HG03108 (cell line): Measurements from ENCODE around the gene TNIK.

Source experiments
- ATAC-seq: cut with Tn5 transposase; IDR thresholded peaks from one replicate; pipeline ENCODE4 v1.9.1; 2021; ENCODE audit warnings: moderate library complexity; ENCODE audit not compliant: unreplicated experiment

The TNIK gene

DNA sequence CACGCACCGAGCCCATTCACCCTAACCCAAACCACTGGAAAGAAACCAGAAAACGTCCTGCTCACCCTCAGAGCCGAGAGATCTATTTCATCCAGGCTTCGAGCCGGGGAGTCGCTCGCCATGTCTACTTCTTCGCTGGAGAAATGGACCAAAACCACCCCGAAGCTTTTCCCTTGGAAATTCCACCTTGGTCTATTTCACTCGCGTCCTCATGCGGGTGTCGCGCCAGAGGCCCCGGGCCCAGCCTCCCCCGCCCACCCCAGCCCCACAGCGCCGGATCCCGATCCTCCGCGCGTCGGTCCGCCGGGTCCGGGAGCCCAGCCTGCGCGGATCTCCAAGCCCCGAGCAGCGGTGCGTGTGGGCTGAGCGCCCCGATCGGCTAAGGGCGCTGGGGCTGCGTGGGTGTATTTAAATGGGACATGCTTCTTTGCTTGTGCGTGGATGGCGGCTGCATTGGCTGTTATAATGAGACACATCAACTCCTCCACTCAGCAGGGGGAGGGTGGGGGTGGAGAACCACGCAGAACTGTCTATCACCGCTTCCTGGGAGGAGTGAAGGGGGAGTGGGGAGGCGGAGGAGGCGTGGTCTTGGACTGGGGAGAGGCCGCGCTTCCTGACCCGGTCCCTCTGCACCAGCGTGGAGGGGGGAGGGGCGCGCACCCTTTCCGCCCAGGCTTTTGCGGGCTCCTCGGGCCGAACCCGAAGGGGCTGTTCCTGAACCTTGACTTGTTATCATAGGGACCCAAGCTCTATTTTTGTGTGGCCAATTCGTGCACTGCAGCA is at the start of gene TNIK:
Gene TNIK (minus strand): TSS at position 464 of the 783 bp plus-strand sequence. CDS start 342 bp downstream, at position 122.
- peak; percentile 81 for ATAC-seq

DNA sequence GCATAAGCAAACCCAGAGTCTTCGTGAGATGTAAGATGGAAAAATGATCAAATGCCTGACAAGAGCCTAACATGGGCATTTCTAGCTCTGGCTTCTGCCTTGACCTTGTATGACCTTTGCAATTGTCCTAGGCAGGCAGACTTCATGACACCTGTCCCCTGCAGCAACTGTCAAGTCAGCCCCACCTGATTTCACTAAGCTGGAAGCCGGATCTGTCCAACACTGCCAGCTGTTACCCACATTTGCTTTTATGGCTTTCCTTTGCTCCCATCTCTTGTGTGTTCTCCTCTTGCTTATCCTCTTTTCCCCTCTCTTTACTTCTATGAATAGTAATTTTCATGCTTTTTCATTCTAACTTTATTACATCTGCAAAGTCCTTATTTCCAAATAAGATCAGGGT is 48.5 kb upstream of the TNIK start:
- ATAC-seq, result no peak

DNA sequence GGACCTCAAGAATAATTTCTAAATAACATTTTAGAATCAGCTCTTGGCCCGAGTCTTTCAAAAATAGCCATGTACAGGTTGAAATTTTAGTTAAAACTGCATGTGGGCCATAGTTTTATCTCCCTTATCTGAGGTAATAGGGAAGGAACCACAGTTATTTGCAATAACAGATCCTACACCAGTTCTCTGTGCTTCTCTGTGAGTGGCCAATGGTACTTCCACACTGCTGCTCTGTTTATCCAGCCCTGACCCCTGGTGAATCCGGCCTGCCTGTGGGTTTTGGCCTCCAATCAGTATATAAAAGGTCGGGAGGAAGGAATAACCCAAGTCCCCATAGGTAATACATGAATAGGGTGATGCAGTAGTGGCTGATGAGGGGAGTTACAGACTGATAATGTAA is 48.0 kb upstream of the TNIK start:
- ATAC-seq, result no peak

DNA sequence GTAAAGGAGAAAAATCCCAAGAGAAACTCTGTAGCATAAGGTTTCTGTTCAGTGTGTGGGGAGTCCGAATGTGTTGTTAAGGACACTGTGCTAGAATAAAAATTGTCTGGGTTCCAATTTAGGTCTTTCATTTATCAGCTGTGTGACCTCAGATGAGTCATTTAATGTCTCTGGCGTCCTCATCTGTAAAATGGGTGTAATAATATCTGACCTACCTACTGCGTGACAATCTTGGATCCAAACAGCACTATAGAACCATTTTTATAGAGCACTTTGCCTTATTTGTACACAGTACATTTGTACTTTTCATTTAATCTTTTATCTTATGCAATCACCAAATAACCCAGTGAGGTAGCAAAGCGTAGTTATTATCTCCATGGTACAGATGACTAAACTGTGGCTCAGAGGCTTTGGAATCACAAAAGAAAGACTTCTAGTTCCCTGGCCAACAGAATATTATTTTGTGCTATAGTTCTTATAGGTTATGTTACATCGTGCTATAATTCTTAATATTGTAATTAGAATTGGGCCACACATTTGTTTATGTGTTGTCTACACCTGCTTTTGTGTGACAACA is 46.6 kb upstream of the TNIK start:
- ATAC-seq, result no peak

DNA sequence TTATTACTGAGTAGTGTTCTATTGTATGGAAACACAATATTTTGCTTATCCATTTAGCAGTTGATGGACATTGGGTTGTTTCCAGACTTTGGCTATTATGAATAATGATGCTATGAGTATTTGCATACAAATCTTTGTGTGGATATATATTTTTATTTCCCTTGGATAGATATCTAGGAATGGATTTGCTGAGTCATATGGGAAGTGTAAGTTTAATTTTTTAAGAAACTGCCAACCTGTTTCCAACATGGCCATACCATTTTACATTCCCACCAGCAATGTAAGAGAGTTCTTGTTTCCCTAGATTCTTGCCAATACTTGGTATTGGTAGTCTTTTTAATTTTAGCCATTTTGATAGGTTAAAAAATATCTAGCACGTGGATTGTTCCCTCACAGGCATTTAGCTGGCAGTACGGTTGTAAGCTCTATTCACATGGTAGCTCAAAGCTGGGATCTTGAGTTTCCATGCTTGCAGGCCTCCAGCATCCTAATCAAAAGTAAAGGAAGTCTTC is 45.7 kb upstream of the TNIK start:
- no peak for ATAC-seq

DNA sequence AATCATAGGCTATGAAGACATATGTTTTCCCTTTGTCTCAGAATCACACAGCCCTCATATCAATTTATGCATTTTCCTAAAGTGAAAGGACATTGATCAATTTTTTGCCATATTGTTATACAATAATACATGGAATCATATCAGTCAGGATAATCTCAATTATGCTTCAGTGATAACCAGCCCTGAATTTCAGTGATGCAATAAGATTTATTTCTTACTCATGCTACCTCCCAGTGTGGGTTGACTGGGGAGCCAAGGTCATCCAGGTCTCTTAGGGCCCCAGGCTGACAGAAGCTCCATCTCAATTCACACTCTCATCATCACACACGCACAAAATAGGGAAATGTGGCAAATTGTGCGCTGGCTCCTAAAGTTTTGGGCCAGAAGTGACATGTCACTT is 44.2 kb upstream of the TNIK start:
- ATAC-seq, result no peak

DNA sequence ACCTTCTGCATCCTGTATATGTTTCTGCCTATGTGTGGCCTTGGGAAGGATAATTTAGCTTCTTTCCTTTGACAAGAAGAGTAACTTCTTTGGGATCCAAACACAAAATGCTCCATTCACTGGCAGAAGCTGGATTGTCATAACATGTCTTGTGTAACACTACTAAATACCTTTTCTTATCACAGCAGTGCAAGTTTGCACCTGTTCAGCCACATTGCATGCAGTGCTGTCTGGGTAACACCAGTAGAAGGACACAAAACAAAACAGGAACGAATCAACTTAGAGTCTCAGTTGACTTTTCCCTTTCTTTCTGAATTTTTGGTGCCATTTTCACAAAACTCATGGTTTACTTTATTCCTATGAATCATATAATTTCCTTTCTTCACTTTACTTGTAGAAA is 43.6 kb upstream of the TNIK start:
- no peak for ATAC-seq

DNA sequence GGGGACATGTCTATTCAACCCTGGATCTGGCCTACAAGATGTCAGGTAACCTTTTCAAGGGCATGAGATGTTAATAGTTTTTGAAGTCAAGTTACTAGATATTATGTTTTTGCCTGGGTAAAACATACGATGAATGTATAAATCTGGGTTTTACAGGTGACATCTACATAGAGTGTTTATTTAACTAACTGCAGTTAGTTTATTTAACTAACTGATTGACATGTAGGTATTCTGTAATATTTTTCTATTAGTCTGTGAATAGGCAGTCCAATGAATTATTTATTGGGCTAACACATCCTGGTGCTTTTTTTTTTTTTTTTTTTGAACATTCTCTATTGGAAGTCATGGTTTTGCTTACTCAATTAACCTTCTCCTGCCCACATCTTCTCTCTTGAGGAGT is 38.7 kb upstream of the TNIK start:
- ATAC-seq, result no peak

DNA sequence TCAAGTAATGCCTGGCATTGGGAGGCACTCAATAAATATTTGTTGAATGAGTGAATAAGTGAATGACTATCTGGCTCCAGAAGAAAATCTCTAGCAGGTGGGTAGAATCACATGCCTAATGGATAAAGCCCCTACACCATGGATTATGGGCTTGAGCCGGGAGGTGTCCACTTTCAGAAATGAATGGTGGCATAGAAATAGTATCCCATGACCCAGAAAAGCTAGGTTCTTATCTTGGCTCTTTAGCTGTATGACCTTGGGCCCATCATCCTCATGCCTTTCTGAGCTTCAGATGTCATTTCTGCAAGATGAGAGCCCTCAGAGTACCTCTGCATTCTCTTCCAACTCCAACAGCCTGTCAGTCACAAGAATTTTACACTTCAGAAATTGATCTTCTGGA is 37.3 kb upstream of the TNIK start:
- no peak for ATAC-seq

DNA sequence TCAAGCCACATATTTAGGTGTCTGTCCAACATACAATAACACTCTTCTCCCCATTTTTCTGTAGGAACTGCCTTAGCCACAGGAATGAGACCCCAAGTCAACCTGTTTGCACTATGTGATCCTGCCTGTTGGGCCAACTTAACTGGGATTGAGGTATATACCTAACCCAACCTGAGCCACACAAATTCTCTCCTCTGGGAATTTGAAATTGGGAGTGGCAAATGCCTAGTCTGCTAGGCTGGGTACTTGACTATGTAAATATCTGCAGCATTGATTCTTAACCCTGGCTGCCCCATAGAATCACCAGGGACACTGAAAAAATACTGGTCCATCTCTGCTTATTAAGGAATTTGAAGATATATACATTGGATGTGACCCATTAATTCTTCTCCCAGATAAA is 35.2 kb upstream of the TNIK start:
- no peak for ATAC-seq

DNA sequence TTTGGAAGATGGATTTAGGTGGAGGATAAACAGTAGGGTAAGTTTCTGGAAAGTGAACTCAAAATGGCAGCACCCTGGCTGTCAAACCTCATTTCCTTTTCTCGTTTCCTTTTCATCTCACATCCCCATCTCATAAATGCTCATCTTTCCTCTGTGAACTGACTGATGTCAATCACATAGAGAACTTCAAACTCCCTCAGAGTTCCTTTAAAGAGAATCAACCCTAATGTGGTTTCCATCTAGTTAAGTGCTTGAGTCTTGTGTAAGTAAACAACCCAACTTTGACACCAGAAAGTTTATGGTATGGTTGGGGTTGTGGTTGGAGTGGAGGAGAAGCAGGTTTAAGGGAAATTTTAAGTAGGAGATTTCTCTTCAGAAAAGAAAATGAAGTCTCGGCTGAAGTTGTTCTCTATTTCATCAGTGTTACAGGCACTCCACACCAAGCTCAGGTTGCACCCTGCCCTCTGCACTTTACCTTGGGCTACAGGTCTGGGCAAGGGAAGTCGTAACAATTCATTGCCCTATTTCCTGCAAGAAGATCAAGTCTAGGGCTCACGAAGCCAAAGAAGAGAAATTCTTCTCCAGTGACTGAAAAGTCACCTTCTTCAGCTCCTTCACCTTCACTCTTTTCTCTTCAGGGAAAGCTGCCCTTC is 34.4 kb upstream of the TNIK start:
- no peak for ATAC-seq

DNA sequence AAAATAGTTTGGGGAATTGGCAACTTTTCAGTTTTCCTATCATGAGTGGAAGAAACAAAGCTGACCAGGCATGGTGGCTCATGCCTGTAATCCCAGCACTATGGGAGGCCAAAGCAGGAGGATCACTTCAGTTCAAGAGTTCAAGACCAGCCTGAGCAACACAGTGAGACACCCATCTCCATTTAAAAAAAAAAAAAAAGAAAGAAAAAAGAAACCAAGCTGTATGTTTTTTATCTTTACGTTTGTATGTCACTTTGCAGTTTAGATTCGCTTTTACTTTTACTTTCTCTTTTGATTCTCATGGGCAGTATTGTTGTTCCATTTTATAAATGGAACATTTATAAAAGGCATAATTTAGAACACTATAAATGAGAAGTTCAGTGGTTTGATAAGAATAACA is 31.2 kb upstream of the TNIK start:
- ATAC-seq, result no peak

DNA sequence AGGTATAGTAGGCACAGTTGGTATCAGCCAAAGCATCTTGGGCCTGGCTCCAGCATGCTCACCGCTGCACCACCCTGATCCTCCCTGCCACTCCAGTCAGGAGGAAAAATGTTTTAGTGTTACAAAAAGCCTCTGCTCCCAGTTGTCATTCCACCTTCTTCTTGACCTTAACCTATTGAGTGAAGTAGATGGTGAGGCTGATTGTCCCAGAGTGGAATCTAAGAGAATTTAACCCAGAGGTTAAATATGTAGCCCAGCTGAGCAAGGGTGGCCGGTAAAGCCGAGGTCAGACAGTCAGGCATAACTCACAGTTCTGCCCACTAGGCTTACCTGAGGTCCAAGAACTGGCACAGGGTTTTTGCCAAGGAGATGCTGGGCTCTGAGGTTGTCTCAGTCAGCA is 30.7 kb upstream of the TNIK start:
- ATAC-seq, result no peak

DNA sequence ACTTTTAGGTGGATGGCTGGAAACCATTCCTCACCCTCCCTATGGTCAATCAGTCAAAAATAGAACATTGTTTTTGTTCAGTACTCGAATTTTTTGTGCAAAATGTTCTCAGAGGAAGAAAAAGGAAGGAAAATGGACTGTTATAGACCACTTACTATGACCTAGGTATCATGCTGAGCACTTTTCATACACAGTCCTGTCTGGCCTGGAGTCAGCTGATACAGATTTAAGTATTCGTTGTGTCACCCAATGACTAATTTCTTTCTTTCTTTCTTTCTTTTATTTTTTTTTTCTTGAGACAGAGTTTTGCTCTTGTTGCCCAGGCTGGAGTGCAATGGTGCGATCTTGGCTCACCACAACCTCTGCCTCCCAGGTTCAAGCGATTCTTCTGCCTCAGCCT is 29.1 kb upstream of the TNIK start:
- ATAC-seq, result no peak

DNA sequence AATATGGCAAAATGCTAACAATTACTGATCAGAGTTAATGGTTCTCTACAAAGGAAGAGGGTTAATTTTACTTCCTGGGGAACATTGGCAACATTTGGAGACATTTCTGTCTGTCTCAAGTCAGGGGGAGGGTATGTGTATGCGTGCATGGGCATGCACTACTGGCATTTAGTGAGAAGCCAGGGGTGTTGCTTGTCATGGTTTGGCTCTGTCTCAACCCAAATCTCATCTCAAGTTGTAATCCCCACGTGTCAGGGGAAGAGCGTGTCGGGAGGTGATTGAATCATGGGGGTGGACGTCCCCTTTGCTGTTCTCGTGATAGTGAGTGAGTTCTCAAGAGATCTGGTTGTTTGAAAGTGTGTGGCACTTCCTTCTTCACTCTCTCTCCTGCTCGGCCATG is 28.3 kb upstream of the TNIK start:
- no peak for ATAC-seq

DNA sequence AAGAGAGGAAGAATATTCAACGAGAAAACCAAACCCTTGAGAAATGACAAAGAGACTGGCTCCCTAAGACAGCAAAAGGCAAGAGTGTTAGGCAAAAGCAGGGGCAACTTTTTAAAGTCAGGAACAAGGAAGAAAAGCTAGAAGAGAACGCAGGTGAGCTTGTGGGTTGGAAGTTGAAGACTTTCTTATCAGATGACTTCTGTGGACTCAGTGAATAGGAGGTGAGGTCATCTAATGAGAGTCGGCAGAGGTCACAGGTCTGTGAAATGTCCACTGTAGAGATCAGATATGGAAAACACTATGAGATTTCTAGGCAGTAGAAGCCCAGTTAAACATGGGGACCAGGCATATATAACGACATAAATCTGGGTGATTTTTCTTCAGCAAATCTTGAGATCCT is 27.2 kb upstream of the TNIK start:
- no peak for ATAC-seq

DNA sequence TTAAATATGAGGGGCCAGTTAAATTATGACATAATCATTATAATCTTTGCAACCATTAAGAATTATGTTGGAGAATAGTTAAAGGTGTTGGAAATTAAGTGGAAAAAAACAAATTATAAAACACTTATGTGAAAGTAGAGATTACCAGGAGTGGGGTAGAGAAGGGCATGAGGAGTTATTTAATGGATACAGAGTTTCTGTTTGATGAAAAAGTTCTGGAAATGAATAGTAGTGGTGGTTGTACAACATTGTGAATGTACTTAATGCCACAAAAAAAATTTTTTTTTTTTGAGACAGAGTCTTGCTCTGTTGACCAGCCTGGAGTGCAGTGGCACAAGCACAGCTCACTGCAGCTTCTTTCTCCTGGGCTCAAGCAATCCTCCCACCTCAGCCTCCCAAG is 25.1 kb upstream of the TNIK start:
- no peak for ATAC-seq

DNA sequence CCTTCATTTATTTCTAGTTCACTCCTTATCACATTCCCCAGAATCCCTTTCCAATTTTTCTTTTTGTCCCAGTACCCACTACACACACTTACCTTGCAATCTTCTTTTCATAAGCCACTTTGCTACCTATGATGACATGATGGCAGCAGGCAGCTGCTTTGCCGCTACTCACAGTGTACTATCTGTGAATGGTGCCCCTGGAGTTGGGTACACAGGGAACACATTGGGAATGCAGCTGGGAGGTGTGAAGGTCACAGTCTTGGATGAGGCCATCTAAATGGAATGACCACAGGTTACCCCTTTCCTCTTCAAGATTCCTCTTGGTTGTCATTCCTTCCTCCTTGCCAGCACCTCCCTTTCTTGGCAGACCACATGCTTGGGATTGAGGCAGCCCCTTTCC is 20.8 kb upstream of the TNIK start:
- ATAC-seq, result no peak

DNA sequence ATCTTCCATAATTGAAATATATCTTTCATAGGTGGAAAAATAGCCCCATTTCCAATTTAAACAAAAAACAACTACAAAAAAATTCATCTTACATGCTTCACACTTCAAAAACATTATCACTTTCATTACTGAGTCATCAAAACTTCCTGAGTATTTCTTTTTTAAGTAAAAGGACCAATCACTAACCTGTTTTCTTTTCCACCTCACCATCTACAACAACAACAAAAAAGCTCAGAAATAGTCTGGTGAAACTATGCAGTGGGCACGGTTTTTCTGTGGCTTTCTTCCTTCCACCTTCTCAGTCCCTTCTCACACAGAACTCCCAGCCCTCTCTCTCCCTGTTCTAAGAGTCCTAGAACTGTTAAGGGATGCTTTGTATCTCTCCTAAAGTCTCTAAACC is 20.3 kb upstream of the TNIK start:
- ATAC-seq, result peak; percentile 82

DNA sequence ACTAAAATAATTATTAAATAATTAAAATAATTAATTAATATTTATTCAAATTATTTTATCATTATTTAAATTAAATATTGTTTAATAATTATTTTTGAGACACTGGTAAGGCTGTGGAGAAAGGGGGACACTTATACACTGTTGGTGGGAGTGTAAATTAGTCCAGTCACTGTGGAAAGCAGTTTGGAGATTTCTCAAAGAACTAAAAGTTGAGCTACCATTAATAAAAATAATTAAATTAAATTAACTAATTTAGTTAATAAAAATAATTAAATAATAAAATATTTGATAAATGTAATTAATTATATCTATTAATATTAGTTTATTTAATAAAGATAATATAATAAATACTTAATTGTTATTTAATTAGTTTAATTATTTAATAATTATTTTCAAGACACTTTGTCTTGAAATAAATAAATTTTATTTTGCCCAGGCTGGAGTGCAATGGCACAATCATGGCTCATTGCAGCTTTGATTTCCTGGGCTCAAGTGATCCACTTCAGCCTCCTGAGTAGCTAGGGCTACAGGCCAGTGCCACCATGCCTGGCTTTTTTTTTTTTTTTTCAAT is 16.4 kb upstream of the TNIK start:
- ATAC-seq, result no peak

DNA sequence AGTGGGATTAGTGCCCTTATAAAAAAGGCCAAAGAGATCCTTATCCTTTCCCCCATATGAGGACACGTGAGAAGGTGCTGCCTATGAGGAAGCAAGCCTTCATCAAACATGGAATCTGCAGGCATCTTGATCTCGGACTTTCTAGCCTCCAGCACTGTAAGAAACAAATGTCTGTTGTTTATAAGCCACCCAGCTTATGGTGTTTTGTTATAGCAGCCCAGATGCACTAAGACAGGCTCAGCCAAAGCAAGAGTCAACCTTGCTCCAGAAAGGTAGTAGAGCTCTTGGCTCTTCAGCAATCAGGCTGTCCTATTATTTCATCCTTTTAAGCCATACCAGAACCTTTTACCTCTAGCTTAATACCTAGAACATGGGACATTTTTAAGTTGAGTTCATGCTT is 12.3 kb upstream of the TNIK start:
- no peak for ATAC-seq

DNA sequence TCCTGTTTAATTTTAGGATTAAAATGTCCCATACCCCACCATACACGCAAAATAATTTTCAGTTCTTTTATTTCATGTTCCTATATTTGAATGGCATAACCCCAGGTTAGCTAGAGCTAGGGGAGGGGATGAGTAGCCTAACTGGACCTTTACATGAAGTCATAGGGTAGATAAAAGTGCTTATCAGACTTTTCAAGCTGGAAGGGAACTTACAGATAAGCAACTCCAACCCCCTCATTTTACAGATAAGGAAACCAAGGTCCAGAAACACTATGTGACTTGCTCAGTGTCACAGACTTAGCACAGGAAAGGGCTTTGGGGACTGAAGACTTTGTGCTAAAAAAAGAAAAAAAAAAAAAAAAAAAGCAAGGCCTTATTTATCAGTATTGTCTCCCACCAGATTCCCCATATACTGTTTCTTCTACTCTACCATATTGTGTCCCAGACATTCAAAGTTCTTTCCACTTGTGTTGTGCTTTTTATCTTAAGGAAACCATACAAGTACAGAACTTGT is 10.6 kb upstream of the TNIK start:
- ATAC-seq, result no peak
